WTC11 (cell line): Measurements from ENCODE around the gene GMNC. TPM values are rescaled to one million over a fixed set of nuclear protein-coding genes. Genes with fewer than 3 reads are reported as not detected.

Source experiments
- ATAC-seq: fragments of 200-7000 bp; cut with Tn5 transposase; 2 replicates; pipeline ENCODE4 v1.10.0; 2021; ENCODE audit warnings: mild to moderate bottlenecking, moderate library complexity
- CTCF ChIA-PET: fragments of 300-600 bp; sonication (Branson Sonifier 250); formaldehyde crosslinking; loops from one replicate; lab custom pipeline; 2021; ENCODE audit warnings: antibody characterized with exemption; lab: Charles Lee
- POLR2A ChIA-PET: fragments of 350-600 bp; sonication (Branson Sonifier 250); formaldehyde crosslinking; loops from one replicate; lab custom pipeline; 2021; ENCODE audit warnings: antibody characterized with exemption; lab: Charles Lee
- DNase-seq: peaks from one replicate; pipeline ENCODE4 v3.0.0; 2021; ENCODE audit warnings: low spot score
- H3K27ac Mint-ChIP-seq: 2 replicates; pipeline ENCODE4 v1.8.0; 2021; ENCODE audit warnings: mixed read lengths
- H3K27me3 Mint-ChIP-seq: 2 replicates; pipeline ENCODE4 v1.8.0; 2021; ENCODE audit warnings: low read depth, mild to moderate bottlenecking, moderate library complexity, mixed read lengths
- H3K36me3 Mint-ChIP-seq: 2 replicates; pipeline ENCODE4 v1.8.0; 2021; ENCODE audit warnings: mixed read lengths
- H3K4me1 Mint-ChIP-seq: 2 replicates; pipeline ENCODE4 v1.8.0; 2022; ENCODE audit warnings: mixed read lengths
- H3K4me3 Mint-ChIP-seq: 2 replicates; pipeline ENCODE4 v1.8.0; 2021; ENCODE audit warnings: mild to moderate bottlenecking, moderate library complexity, mixed read lengths
- H3K9me3 Mint-ChIP-seq: 2 replicates; pipeline ENCODE4 v1.8.0; 2021; ENCODE audit warnings: mixed read lengths
- CBFB ChIP-seq: sonication (generic); formaldehyde crosslinking; IDR thresholded peaks from 2 replicates; pipeline ENCODE4 v1.8.1; 2022; ENCODE audit warnings: mild to moderate bottlenecking, low read depth, missing genetic modification reagents
- ELF4 ChIP-seq: sonication (generic); formaldehyde crosslinking; IDR thresholded peaks from 2 replicates; pipeline ENCODE4 v1.8.1; 2022; ENCODE audit warnings: low read depth, mild to moderate bottlenecking, moderate library complexity, missing genetic modification reagents
- FOXK1 ChIP-seq: sonication (generic); formaldehyde crosslinking; IDR thresholded peaks from 2 replicates; pipeline ENCODE4 v1.8.0; 2022; ENCODE audit warnings: mild to moderate bottlenecking, moderate library complexity, missing genetic modification reagents
- HMGA2 ChIP-seq: fragments of 250-450 bp; sonication (Bioruptor Pico); IDR thresholded peaks from 2 replicates; pipeline ENCODE4 v1.4.0; 2021; ENCODE audit warnings: mild to moderate bottlenecking, moderate library complexity
- JAZF1 ChIP-seq: fragments of 250-450 bp; sonication (Bioruptor Pico); IDR thresholded peaks from 2 replicates; pipeline ENCODE4 v1.9.0; 2021; ENCODE audit warnings: moderate library complexity, mild to moderate bottlenecking, inconsistent platforms
- NFATC4 ChIP-seq: fragments of 250-450 bp; sonication (Bioruptor Pico); IDR thresholded peaks from 2 replicates; pipeline ENCODE4 v1.9.0; 2021; ENCODE audit warnings: mild to moderate bottlenecking
- NR1H2 ChIP-seq: sonication (generic); formaldehyde crosslinking; IDR thresholded peaks from 2 replicates; pipeline ENCODE4 v1.9.0; 2021; ENCODE audit warnings: mild to moderate bottlenecking, moderate library complexity, missing genetic modification reagents
- NR2C2 ChIP-seq: sonication (generic); formaldehyde crosslinking; IDR thresholded peaks from 2 replicates; pipeline ENCODE4 v1.8.0; 2022; ENCODE audit warnings: mild to moderate bottlenecking, missing genetic modification reagents
- RORB ChIP-seq: fragments of 250-450 bp; sonication (Bioruptor Pico); IDR thresholded peaks from 2 replicates; pipeline ENCODE4 v1.9.0; 2021; ENCODE audit warnings: mild to moderate bottlenecking
- ZNF232 ChIP-seq: sonication (generic); formaldehyde crosslinking; IDR thresholded peaks from 2 replicates; pipeline ENCODE4 v1.8.0; 2022; ENCODE audit warnings: mild to moderate bottlenecking, missing genetic modification reagents
- total RNA-seq: library from RNA; stranded (reverse); gene quantifications from 3 replicates; pipeline ENCODE4 v1.2.3, GENCODE V29; 2021
- TF ChIP-seq, protein P1 (sequence below): fragments of 200-600 bp; IDR thresholded peaks from 2 replicates; pipeline ENCODE4 v1.8.0; 2022; ENCODE audit warnings: antibody characterized with exemption
- TF ChIP-seq, protein P2 (sequence below): sonication (generic); formaldehyde crosslinking; IDR thresholded peaks from 2 replicates; pipeline ENCODE4 v1.8.0; 2022; ENCODE audit warnings: mild to moderate bottlenecking, missing genetic modification reagents
- TF ChIP-seq, protein P3 (sequence below): sonication (generic); formaldehyde crosslinking; IDR thresholded peaks from 2 replicates; pipeline ENCODE4 v1.8.0; 2022; ENCODE audit warnings: missing genetic modification reagents
- TF ChIP-seq, protein P4 (sequence below): fragments of 250-450 bp; sonication (Bioruptor Pico); IDR thresholded peaks from 2 replicates; pipeline ENCODE4 v1.9.0; 2021; ENCODE audit warnings: mild to moderate bottlenecking
- TF ChIP-seq, protein P5 (sequence below): sonication (generic); formaldehyde crosslinking; IDR thresholded peaks from 2 replicates; pipeline ENCODE4 v1.8.0; 2023; ENCODE audit warnings: missing genetic modification reagents

GMNC gene
- total RNA-seq, 1 experiment from 2014 or later: 0.39 TPM

DNA sequence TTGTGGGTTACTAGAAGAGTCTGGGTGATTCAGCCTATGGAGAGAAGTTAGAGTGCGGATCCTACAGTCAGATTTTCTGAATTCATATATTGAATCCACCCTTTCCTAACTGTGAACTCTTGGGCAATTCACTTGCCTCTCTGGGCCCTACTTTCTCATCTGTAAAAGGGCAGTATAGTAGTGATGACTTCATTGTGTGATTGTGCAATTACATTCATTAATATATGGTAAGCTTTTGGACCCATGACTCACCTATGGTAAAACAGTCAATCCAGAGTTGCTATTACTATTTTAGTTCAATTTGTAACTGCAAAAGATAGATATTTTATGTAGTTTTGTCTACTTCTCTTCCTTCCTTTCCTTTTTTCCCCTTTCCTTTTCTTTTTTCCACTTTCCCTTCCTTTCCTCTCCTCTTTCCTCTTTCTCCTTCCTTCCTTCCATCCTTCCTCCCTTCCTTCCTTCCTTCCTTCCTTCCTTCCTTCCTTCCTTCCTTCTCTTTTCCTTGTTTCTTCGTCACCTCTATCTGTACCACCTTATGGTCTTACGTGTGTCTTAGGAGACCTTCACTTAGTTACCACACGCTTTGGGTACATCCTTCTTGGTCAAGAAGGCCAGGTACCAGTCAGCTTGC is 37.0 kb downstream of the GMNC start:
- H3K27ac Mint-ChIP-seq: no peak overlapping the region
- no peak for ATAC-seq
- no peaks in the 10 kb centered on the region for H3K36me3 Mint-ChIP-seq
- no peaks in the 10 kb centered on the region for H3K4me1 Mint-ChIP-seq
- H3K9me3 Mint-ChIP-seq: peaks cover 4% of the 10 kb centered on the region; the same call in 1 of the 2 replicates
- TF ChIP-seq NR1H2 (CRISPR knock-in tag) (no peak), CBFB (no peak), NR2C2 (CRISPR knock-in tag) (no peak)
- CTCF ChIA-PET: no interaction called here
- DNase-seq: no peak
- H3K4me3 Mint-ChIP-seq: no peak overlapping the region
- no peaks in the 10 kb centered on the region for H3K27me3 Mint-ChIP-seq
- POLR2A ChIA-PET: no interaction called here

DNA sequence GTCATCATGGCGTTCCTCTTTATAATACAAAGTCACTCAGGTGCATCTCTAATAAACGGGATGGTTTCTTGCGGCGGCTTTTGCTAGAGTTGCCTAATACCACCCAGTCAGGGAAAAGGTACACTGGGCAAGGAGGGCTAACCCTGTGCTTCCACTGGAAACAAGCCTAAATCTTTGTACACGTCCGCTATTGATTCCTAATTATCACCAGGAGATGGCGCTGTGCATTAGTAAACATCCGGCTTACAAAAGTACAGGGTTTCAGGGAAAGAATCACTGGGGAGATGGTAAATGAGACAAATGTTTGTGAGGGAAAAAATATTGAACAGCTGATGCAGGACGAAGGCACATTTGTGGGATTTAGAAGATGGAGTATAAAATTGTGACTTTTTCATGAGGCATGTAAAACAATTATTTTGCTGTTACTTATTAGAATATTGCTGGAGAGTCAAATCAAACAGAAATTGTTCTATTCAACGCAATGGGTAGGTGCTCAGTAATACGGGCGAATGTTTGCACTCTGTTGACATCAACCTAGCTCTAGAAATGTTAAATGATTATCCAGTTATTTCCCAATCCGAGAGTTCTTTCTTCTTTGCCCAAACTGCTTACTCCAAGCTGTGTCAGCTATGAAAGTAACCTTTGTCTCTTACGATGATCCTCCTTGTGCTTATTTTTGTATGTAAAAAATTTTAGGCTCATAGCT is 50.6 kb downstream of the GMNC start:
- no peaks in the 10 kb centered on the region for H3K4me1 Mint-ChIP-seq
- peaks cover 1% of the 10 kb centered on the region for H3K9me3 Mint-ChIP-seq
- H3K27ac Mint-ChIP-seq: no peak overlapping the region
- DNase-seq: peak; percentile 45
- H3K36me3 Mint-ChIP-seq: no peaks in the 10 kb centered on the region; the same call in 1 of the 2 replicates
- TF ChIP-seq FOXK1 (CRISPR knock-in tag): no peak
- TF ChIP-seq, protein P1, sequence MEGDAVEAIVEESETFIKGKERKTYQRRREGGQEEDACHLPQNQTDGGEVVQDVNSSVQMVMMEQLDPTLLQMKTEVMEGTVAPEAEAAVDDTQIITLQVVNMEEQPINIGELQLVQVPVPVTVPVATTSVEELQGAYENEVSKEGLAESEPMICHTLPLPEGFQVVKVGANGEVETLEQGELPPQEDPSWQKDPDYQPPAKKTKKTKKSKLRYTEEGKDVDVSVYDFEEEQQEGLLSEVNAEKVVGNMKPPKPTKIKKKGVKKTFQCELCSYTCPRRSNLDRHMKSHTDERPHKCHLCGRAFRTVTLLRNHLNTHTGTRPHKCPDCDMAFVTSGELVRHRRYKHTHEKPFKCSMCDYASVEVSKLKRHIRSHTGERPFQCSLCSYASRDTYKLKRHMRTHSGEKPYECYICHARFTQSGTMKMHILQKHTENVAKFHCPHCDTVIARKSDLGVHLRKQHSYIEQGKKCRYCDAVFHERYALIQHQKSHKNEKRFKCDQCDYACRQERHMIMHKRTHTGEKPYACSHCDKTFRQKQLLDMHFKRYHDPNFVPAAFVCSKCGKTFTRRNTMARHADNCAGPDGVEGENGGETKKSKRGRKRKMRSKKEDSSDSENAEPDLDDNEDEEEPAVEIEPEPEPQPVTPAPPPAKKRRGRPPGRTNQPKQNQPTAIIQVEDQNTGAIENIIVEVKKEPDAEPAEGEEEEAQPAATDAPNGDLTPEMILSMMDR: peak; percentile 71
- ChIA-PET CTCF (interaction anchor here (0.6 to 0.9 kb wide), 3 partner anchors 15 to 239 kb away, joined by 3 read pairs; no protein-coding TSS in a partner anchor), POLR2A (no interaction called here)
- no peak overlapping the region for H3K4me3 Mint-ChIP-seq
- ATAC-seq: peak; percentile 90
- H3K27me3 Mint-ChIP-seq: no peaks in the 10 kb centered on the region; the same call in 1 of the 2 replicates

DNA sequence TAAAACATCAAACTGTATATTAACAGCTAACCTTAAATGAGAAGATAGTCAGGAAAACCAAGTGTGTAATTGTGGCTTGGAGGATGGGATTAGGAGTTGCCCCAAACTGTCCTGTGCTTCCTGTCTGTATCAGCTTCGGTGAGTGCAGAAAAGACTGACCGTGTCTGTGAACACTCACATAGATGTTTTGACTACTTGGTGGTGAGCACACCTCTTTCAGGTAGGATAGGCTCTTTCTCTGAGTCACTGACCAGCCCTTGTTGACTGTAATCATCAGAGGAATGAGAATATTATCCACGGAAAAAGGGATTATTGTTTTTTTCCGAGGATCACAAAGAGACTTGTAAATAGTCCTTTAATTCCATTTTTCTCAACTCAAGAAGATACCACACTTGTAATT is 51.5 kb downstream of the GMNC start:
- CTCF ChIA-PET: no interaction called here

More for the DNA sequence above, 51.5 kb downstream of the GMNC start:
- POLR2A ChIA-PET: no interaction called here
- H3K4me3 Mint-ChIP-seq: no peak overlapping the region
- TF ChIP-seq NFATC4 (CRISPR knock-in tag): no peak
- no peak for TF ChIP-seq JAZF1 (CRISPR knock-in tag)
- TF ChIP-seq RORB (CRISPR knock-in tag): no peak
- TF ChIP-seq, protein P2, sequence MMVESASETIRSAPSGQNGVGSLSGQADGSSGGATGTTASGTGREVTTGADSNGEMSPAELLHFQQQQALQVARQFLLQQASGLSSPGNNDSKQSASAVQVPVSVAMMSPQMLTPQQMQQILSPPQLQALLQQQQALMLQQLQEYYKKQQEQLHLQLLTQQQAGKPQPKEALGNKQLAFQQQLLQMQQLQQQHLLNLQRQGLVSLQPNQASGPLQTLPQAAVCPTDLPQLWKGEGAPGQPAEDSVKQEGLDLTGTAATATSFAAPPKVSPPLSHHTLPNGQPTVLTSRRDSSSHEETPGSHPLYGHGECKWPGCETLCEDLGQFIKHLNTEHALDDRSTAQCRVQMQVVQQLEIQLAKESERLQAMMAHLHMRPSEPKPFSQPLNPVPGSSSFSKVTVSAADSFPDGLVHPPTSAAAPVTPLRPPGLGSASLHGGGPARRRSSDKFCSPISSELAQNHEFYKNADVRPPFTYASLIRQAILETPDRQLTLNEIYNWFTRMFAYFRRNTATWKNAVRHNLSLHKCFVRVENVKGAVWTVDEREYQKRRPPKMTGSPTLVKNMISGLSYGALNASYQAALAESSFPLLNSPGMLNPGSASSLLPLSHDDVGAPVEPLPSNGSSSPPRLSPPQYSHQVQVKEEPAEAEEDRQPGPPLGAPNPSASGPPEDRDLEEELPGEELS (CRISPR knock-in tag): no peak
- TF ChIP-seq, protein P3, sequence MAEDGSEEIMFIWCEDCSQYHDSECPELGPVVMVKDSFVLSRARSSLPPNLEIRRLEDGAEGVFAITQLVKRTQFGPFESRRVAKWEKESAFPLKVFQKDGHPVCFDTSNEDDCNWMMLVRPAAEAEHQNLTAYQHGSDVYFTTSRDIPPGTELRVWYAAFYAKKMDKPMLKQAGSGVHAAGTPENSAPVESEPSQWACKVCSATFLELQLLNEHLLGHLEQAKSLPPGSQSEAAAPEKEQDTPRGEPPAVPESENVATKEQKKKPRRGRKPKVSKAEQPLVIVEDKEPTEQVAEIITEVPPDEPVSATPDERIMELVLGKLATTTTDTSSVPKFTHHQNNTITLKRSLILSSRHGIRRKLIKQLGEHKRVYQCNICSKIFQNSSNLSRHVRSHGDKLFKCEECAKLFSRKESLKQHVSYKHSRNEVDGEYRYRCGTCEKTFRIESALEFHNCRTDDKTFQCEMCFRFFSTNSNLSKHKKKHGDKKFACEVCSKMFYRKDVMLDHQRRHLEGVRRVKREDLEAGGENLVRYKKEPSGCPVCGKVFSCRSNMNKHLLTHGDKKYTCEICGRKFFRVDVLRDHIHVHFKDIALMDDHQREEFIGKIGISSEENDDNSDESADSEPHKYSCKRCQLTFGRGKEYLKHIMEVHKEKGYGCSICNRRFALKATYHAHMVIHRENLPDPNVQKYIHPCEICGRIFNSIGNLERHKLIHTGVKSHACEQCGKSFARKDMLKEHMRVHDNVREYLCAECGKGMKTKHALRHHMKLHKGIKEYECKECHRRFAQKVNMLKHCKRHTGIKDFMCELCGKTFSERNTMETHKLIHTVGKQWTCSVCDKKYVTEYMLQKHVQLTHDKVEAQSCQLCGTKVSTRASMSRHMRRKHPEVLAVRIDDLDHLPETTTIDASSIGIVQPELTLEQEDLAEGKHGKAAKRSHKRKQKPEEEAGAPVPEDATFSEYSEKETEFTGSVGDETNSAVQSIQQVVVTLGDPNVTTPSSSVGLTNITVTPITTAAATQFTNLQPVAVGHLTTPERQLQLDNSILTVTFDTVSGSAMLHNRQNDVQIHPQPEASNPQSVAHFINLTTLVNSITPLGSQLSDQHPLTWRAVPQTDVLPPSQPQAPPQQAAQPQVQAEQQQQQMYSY (CRISPR knock-in tag): no peak
- TF ChIP-seq ZNF232 (CRISPR knock-in tag): no peak
- TF ChIP-seq, protein P4, sequence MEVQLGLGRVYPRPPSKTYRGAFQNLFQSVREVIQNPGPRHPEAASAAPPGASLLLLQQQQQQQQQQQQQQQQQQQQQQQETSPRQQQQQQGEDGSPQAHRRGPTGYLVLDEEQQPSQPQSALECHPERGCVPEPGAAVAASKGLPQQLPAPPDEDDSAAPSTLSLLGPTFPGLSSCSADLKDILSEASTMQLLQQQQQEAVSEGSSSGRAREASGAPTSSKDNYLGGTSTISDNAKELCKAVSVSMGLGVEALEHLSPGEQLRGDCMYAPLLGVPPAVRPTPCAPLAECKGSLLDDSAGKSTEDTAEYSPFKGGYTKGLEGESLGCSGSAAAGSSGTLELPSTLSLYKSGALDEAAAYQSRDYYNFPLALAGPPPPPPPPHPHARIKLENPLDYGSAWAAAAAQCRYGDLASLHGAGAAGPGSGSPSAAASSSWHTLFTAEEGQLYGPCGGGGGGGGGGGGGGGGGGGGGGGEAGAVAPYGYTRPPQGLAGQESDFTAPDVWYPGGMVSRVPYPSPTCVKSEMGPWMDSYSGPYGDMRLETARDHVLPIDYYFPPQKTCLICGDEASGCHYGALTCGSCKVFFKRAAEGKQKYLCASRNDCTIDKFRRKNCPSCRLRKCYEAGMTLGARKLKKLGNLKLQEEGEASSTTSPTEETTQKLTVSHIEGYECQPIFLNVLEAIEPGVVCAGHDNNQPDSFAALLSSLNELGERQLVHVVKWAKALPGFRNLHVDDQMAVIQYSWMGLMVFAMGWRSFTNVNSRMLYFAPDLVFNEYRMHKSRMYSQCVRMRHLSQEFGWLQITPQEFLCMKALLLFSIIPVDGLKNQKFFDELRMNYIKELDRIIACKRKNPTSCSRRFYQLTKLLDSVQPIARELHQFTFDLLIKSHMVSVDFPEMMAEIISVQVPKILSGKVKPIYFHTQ: no peak
- TF ChIP-seq, protein P5, sequence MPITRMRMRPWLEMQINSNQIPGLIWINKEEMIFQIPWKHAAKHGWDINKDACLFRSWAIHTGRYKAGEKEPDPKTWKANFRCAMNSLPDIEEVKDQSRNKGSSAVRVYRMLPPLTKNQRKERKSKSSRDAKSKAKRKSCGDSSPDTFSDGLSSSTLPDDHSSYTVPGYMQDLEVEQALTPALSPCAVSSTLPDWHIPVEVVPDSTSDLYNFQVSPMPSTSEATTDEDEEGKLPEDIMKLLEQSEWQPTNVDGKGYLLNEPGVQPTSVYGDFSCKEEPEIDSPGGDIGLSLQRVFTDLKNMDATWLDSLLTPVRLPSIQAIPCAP: no peak
- no peak for TF ChIP-seq HMGA2 (CRISPR knock-in tag)
- TF ChIP-seq ELF4 (CRISPR knock-in tag): no peak
- H3K27ac Mint-ChIP-seq: no peak overlapping the region
- no peaks in the 10 kb centered on the region for H3K4me1 Mint-ChIP-seq
- ATAC-seq (no peak), DNase-seq (no peak)
- no peaks in the 10 kb centered on the region for H3K9me3 Mint-ChIP-seq
- no peaks in the 10 kb centered on the region for H3K36me3 Mint-ChIP-seq
- no peaks in the 10 kb centered on the region; the same call in 1 of the 2 replicates for H3K27me3 Mint-ChIP-seq
